Neuronal stem cell (in vitro differentiated cells): Measurements from ENCODE around the gene ABLIM3.

ENCODE experiments used
- DNase-seq: peaks from one replicate; pipeline ENCODE4 v3.0.0-alpha.2; 2013; ENCODE audit warnings: low spot score
- H2AFZ ChIP-seq: one replicate; pipeline ENCODE4 v1.6.1; 2013; ENCODE audit warnings: mild to moderate bottlenecking, low read length, inconsistent platforms
- H2AK5ac ChIP-seq: 2 replicates; pipeline ENCODE4 v1.6.1; 2013; ENCODE audit warnings: low read depth, mild to moderate bottlenecking, inconsistent platforms, low read length, moderate library complexity, mixed read lengths
- H2BK120ac ChIP-seq: 2 replicates; pipeline ENCODE4 v1.6.1; 2013; ENCODE audit warnings: low read depth, mild to moderate bottlenecking, inconsistent platforms, low read length, moderate library complexity, mixed read lengths
- H2BK12ac ChIP-seq: one replicate; pipeline ENCODE4 v1.6.1; 2013; ENCODE audit warnings: low read length, inconsistent platforms
- H2BK15ac ChIP-seq: 2 replicates; pipeline ENCODE4 v1.6.1; 2013; ENCODE audit warnings: mild to moderate bottlenecking, low read length, inconsistent platforms, mixed read lengths
- H2BK5ac ChIP-seq: one replicate; pipeline ENCODE4 v1.6.1; 2013; ENCODE audit warnings: inconsistent platforms, mild to moderate bottlenecking, low read length, moderate library complexity
- H3K14ac ChIP-seq: one replicate; pipeline ENCODE4 v1.6.1; 2013; ENCODE audit warnings: low read length, inconsistent platforms
- H3K18ac ChIP-seq: 2 replicates; pipeline ENCODE4 v1.6.1; 2013; ENCODE audit warnings: low read length, inconsistent platforms
- H3K23ac ChIP-seq: 2 replicates; pipeline ENCODE4 v1.6.1; 2013; ENCODE audit warnings: low read depth, mild to moderate bottlenecking, mixed read lengths, low read length, inconsistent platforms; ENCODE audit not compliant: poor library complexity
- H3K27ac ChIP-seq: replicated peaks from 3 replicates; pipeline ENCODE4 v1.5.1; 2013; ENCODE audit warnings: low read length, inconsistent platforms
- H3K27me3 ChIP-seq, 3 experiments: 2 replicates each; pipeline ENCODE4 v1.6.1; 2013; ENCODE audit warnings: low read length in 3 of 3, mild to moderate bottlenecking in 2 of 3, inconsistent platforms in 1 of 3, low read depth in 1 of 3, mixed read lengths in 1 of 3, moderate library complexity in 1 of 3; ENCODE audit not compliant: control insufficient read depth in 3 of 3, insufficient read depth in 3 of 3
- H3K36me3 ChIP-seq, 2 donors: replicated peaks in 1 of 2; 2 replicates each; pipeline ENCODE4 v1.6.1; 2013; ENCODE audit warnings: low read length in 2 of 2; ENCODE audit not compliant: control insufficient read depth in 2 of 2, insufficient read depth in 2 of 2
- H3K4ac ChIP-seq: 2 replicates; pipeline ENCODE4 v1.6.1; 2013; ENCODE audit warnings: inconsistent platforms, mild to moderate bottlenecking, low read length, moderate library complexity
- H3K4me1 ChIP-seq, 2 donors: 1 replicate in 1 of 2; 2 replicates in 1 of 2; pipeline ENCODE4 v1.6.1; 2013; ENCODE audit warnings: low read length in 2 of 2, low read depth in 1 of 2; ENCODE audit not compliant: control insufficient read depth in 2 of 2, insufficient read depth in 1 of 2
- H3K4me2 ChIP-seq: one replicate; pipeline ENCODE4 v1.6.1; 2013; ENCODE audit warnings: mild to moderate bottlenecking, low read length, inconsistent platforms; ENCODE audit not compliant: insufficient read depth, poor library complexity, severe bottlenecking
- H3K4me3 ChIP-seq, 2 donors: 2 replicates each; pipeline ENCODE4 v1.5.1; 2013; ENCODE audit warnings: low read length in 2 of 2, mild to moderate bottlenecking in 2 of 2, inconsistent platforms in 1 of 2, moderate library complexity in 1 of 2
- H3K79me1 ChIP-seq: one replicate; pipeline ENCODE4 v1.6.1; 2013; ENCODE audit warnings: low read depth, mild to moderate bottlenecking, inconsistent platforms, low read length, moderate library complexity
- H3K9ac ChIP-seq: one replicate; pipeline ENCODE4 v1.6.1; 2013; ENCODE audit warnings: mild to moderate bottlenecking, low read depth, low read length, inconsistent platforms; ENCODE audit not compliant: poor library complexity
- H3K9me3 ChIP-seq, 2 donors: replicated peaks in 1 of 2; 2 replicates each; pipeline versions ENCODE3 to v1.6.1; 2013; ENCODE audit warnings: low read length in 2 of 2, mild to moderate bottlenecking in 2 of 2, inconsistent platforms in 1 of 2, low read depth in 1 of 2, mixed read lengths in 1 of 2, moderate library complexity in 1 of 2; ENCODE audit not compliant: control insufficient read depth in 2 of 2, insufficient read depth in 1 of 2
- H4K8ac ChIP-seq: one replicate; pipeline ENCODE4 v1.6.1; 2013; ENCODE audit warnings: low read depth, mild to moderate bottlenecking, inconsistent platforms, low read length, moderate library complexity
- H4K91ac ChIP-seq: one replicate; pipeline ENCODE4 v1.6.1; 2013; ENCODE audit warnings: low read length, low read depth, mild to moderate bottlenecking, inconsistent platforms; ENCODE audit not compliant: poor library complexity
- WGBS, 2 donors: extraction: QIAGEN DNeasy Blood & Tissue Kit; methylation state at CpG; one replicate each; pipeline ENCODE4 v1.1.7; 2013; ENCODE audit warnings: missing lambda C conversion rate in 2 of 2, mixed read lengths in 1 of 2; ENCODE audit not compliant: insufficient read length in 2 of 2, insufficient replicate concordance in 1 of 2; ENCODE audit errors: extremely low coverage in 2 of 2; 5-methylcytosine and 5-hydroxymethylcytosine counted together

ABLIM3 gene

GRCh38 chr5:149198148-149198547, 56.9 kb downstream of the ABLIM3 start:
- no peak for DNase-seq
- H2BK15ac ChIP-seq: no peak overlapping the region
- no peak overlapping the region for H3K4me3 ChIP-seq
- no peak overlapping the region for H3K18ac ChIP-seq
- no peak overlapping the region for H4K91ac ChIP-seq
- H2AFZ ChIP-seq: no peak overlapping the region
- no peaks in the 10 kb centered on the region for H3K79me1 ChIP-seq
- H3K4me1 ChIP-seq: peaks cover 0 to 4% of the 10 kb centered on the region in 2 donors
- no peak overlapping the region for H4K8ac ChIP-seq
- peak overlapping the region; percentile 7 for H2BK5ac ChIP-seq
- H3K27me3 ChIP-seq: no peaks in the 10 kb centered on the region
- H3K27ac ChIP-seq: no peak overlapping the region
- no peak overlapping the region for H3K4ac ChIP-seq
- H3K9me3 ChIP-seq: no peaks in the 10 kb centered on the region
- no CpG with 5 or more reads among the region's 9 CpGs for WGBS, 2 donors
- no peak overlapping the region for H3K4me2 ChIP-seq
- H3K9ac ChIP-seq: no peak overlapping the region
- H3K36me3 ChIP-seq: peaks cover 0 to 1% of the 10 kb centered on the region in 2 donors
- H2BK12ac ChIP-seq: no peak overlapping the region
- no peak overlapping the region for H3K14ac ChIP-seq
- H2BK120ac ChIP-seq: no peak overlapping the region
- no peak overlapping the region for H2AK5ac ChIP-seq
- H3K23ac ChIP-seq: no peak overlapping the region

- Histone ChIP-seq H4K91ac (no peak overlapping the region), H3K36me3 (peaks cover 0 to 3% of the 10 kb centered on the region in 2 donors), H3K14ac (no peak overlapping the region), H3K23ac (no peak overlapping the region), H3K18ac (no peak overlapping the region), H2BK12ac (no peak overlapping the region), H3K27me3 (no peaks in the 10 kb centered on the region), H3K9me3 (peaks cover 0 to 3% of the 10 kb centered on the region in 2 donors), H3K79me1 (no peaks in the 10 kb centered on the region), H2BK15ac (no peak overlapping the region), H3K4me3 (no peak overlapping the region), H3K4me2 (no peak overlapping the region), H3K4ac (no peak overlapping the region), H2AFZ (no peak overlapping the region), H3K4me1 (peaks cover 0 to 4% of the 10 kb centered on the region in 2 donors), H2BK5ac (no peak overlapping the region), H4K8ac (no peak overlapping the region), H2AK5ac (no peak overlapping the region), H2BK120ac (no peak overlapping the region), H3K27ac (no peak overlapping the region), H3K9ac (no peak overlapping the region)
- no CpG with 5 or more reads among the region's 6 CpGs for WGBS, 2 donors
- no peak for DNase-seq
These were observed 59.1 kb downstream of the ABLIM3 start for GRCh38 chr5:149200355-149200754.

GRCh38 chr5:149201121-149201637, 59.9 kb downstream of the ABLIM3 start:
- H4K8ac ChIP-seq: no peak overlapping the region
- no peaks in the 10 kb centered on the region for H3K4me1 ChIP-seq
- H2BK120ac ChIP-seq: no peak overlapping the region
- no peak overlapping the region for H3K9ac ChIP-seq
- H2BK5ac ChIP-seq: no peak overlapping the region
- no peak overlapping the region for H3K18ac ChIP-seq
- no peak overlapping the region for H3K4me2 ChIP-seq
- no peaks in the 10 kb centered on the region for H3K27me3 ChIP-seq
- no peak overlapping the region for H4K91ac ChIP-seq
- no peaks in the 10 kb centered on the region for H3K79me1 ChIP-seq
- WGBS, 2 donors: no CpG with 5 or more reads among the region's 6 CpGs
- no peak overlapping the region for H2AFZ ChIP-seq
- H3K4ac ChIP-seq: no peak overlapping the region
- no peak overlapping the region for H2BK15ac ChIP-seq
- peaks cover 0 to 3% of the 10 kb centered on the region in 2 donors for H3K36me3 ChIP-seq
- no peak for DNase-seq
- peaks cover 0 to 3% of the 10 kb centered on the region in 2 donors for H3K9me3 ChIP-seq
- H3K14ac ChIP-seq: no peak overlapping the region
- no peak overlapping the region for H3K23ac ChIP-seq
- H2BK12ac ChIP-seq: no peak overlapping the region
- H3K4me3 ChIP-seq: no peak overlapping the region
- no peak overlapping the region for H2AK5ac ChIP-seq
- H3K27ac ChIP-seq: no peak overlapping the region

DNA sequence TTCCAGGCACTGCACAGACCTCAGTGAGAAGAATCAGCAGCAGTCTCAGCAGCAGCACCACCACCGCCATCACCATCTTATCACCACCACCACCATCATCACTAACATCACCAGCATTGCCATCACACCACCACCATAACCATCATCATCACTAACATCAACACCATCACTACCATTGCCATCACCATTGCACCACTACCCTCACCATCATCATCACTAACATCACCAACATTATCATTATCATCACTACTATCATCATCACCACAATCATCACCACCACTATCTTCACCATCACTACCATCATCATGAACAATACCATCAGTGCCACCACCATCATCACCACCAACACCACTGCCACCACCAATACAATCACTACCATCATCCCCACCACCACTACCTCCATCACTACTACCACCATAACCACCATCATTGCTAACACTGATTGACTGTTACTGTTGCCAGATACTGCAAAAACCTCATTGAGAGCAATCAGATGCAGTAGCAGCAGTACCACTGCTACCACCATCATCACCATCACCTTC, 61.7 kb downstream of the ABLIM3 start:
- H2AK5ac ChIP-seq: no peak overlapping the region
- H4K91ac ChIP-seq: no peak overlapping the region
- no peak overlapping the region for H3K18ac ChIP-seq
- H3K36me3 ChIP-seq: peaks cover 0 to 3% of the 10 kb centered on the region in 2 donors
- H3K4me2 ChIP-seq: no peak overlapping the region
- no peak overlapping the region for H2BK5ac ChIP-seq
- no peak overlapping the region for H2BK12ac ChIP-seq
- no peak overlapping the region for H3K9ac ChIP-seq
- H3K27ac ChIP-seq: no peak overlapping the region
- WGBS, 2 donors: no CpG with 5 or more reads among the region's 1 CpG
- DNase-seq: no peak
- no peak overlapping the region for H4K8ac ChIP-seq
- H3K4ac ChIP-seq: no peak overlapping the region
- no peaks in the 10 kb centered on the region for H3K79me1 ChIP-seq
- no peak overlapping the region for H2BK15ac ChIP-seq
- peaks cover 0 to 3% of the 10 kb centered on the region in 2 donors for H3K9me3 ChIP-seq
- H3K14ac ChIP-seq: peak overlapping the region; percentile 21
- no peaks in the 10 kb centered on the region for H3K4me1 ChIP-seq
- H3K4me3 ChIP-seq: peak overlapping the region in 1 of 2 donors; percentile 45
- no peak overlapping the region for H2BK120ac ChIP-seq
- H2AFZ ChIP-seq: no peak overlapping the region
- H3K27me3 ChIP-seq: no peaks in the 10 kb centered on the region
- H3K23ac ChIP-seq: peak overlapping the region; percentile 63
